ENCODE results near the gene LPAR2. TPM values are rescaled to one million over a fixed set of nuclear protein-coding genes. Genes with fewer than 3 reads are reported as not detected.
"Not testable (repeated sequence)": the region's sequence is repeated elsewhere in the genome, so short reads cannot be mapped to it uniquely, and the experiment has no call there.

The LPAR2 gene
- total RNA-seq, 2 donors from 2014 or later = 60.4 to 81.7 TPM

- Mint-ChIP-seq H3K4me1 (peaks cover 17% of the 10 kb centered on the region), H3K27ac (no peak overlapping the region), H3K36me3 (ENCODE audit: low read depth) (peaks cover 73% of the 10 kb centered on the region), H3K4me3 (no peak overlapping the region), H3K9me3 (peaks cover 51% of the 10 kb centered on the region), H3K27me3 (ENCODE audit: insufficient read depth) (no peaks in the 10 kb centered on the region)
- Histone ChIP-seq H3K9me3 (ENCODE audit: control insufficient read depth, low read length) (peaks cover 66% of the 10 kb centered on the region), H3K27ac (ENCODE audit: low read depth, low read length) (no peak overlapping the region), H3K9ac (ENCODE audit: extremely low read depth, low read length, poor library complexity, severe bottlenecking) (no peak overlapping the region), H3K4me1 (ENCODE audit: control insufficient read depth, insufficient read depth, low read length) (no peaks in the 10 kb centered on the region), H3K36me3 (ENCODE audit: control insufficient read depth, insufficient read depth, low read length) (peaks cover 58% of the 10 kb centered on the region), H3K4me3 (ENCODE audit: low read length) (peak overlapping the region; percentile 40), H3K27me3 (ENCODE audit: control insufficient read depth, insufficient read depth, low read length, poor library complexity, severe bottlenecking) (no peaks in the 10 kb centered on the region)
- TF ChIP-seq CTCF (conservative IDR thresholded peaks at IDR 0.05) = no peak
- WGBS, 2 experiments (ENCODE audit: insufficient coverage in 1 of 2, insufficient read length in 1 of 2) = 100% methylated on average over 2 to 3 of the region's 3 CpGs
- no peak for DNase-seq
Observed at GRCh38 chr19:19672816-19673215, 44.8 kb upstream of the LPAR2 start.

- peak overlapping the region; percentile 93 for H3K9ac ChIP-seq (ENCODE audit: extremely low read depth, low read length, poor library complexity, severe bottlenecking)
- peak overlapping the region; percentile 96 for H3K4me3 ChIP-seq (ENCODE audit: low read length)
- H3K27ac ChIP-seq (ENCODE audit: low read depth, low read length) = no peak overlapping the region
- Mint-ChIP-seq H3K27me3 (ENCODE audit: insufficient read depth) (no peaks in the 10 kb centered on the region), H3K4me1 (peaks cover 17% of the 10 kb centered on the region), H3K27ac (peak overlapping the region; percentile 95), H3K9me3 (peaks cover 28% of the 10 kb centered on the region), H3K4me3 (peak overlapping the region; percentile 85), H3K36me3 (ENCODE audit: low read depth) (peaks cover 46% of the 10 kb centered on the region)
- peak; percentile 84 for DNase-seq
- H3K27me3 ChIP-seq (ENCODE audit: control insufficient read depth, insufficient read depth, low read length, poor library complexity, severe bottlenecking) = no peaks in the 10 kb centered on the region
- H3K36me3 ChIP-seq (ENCODE audit: control insufficient read depth, insufficient read depth, low read length) = peaks cover 32% of the 10 kb centered on the region
- 45 to 56% methylated on average over 9 to 10 of the region's 10 CpGs for WGBS, 2 experiments (ENCODE audit: insufficient coverage in 1 of 2, insufficient read length in 1 of 2)
- H3K4me1 ChIP-seq (ENCODE audit: control insufficient read depth, insufficient read depth, low read length) = no peaks in the 10 kb centered on the region
- no peak for TF ChIP-seq CTCF (conservative IDR thresholded peaks at IDR 0.05)
- H3K9me3 ChIP-seq (ENCODE audit: control insufficient read depth, low read length) = peaks cover 41% of the 10 kb centered on the region
Observed at GRCh38 chr19:19670070-19670551, 42.1 kb upstream of the LPAR2 start.

DNA sequence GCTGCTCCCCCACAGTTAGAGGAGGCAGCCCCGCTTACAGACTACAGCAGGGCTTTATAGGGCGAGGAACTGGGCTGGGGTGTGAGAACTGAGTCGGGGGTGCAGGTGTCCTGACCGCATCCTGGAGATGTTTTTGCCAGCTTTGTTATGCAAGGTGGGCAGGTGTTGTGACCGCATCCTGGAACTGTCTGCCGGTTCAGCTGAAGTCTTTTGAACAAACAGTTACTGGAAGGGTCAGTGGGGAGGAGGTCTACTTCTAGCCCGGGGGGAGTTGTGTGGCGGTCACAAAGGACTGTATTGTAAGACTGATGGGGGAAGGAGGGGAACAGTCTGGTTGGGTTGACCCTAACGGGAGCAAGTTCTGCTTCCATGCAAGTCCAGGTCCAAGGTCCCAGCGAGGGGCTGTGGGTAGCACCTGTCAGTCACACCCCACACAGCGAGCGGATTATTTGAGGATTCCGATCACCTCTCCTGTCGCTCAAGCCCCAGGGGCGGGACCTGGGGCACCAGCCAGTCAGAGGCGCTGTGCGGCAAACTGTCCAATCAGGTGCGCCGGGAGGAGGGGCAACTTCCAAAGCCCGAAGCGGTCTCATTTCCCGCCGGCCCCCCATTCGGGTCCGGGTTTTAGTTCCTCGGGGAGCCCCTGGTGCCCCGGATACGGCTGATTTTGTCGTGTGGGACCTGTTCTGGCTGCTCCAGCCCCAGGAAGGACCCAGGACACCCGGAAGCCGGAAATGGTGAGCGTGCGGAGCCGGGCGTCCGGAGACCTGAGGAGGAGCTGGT is 40.4 kb upstream of the LPAR2 start, which contains the start of gene ZNF101:
TSS of gene ZNF101 (plus strand) at position 610 of the 783 bp plus-strand sequence. CDS start at position 735, 125 bp downstream.
- Histone ChIP-seq H3K27me3 (ENCODE audit: control insufficient read depth, insufficient read depth, low read length, poor library complexity, severe bottlenecking) (no peaks in the 10 kb centered on the region), H3K36me3 (ENCODE audit: control insufficient read depth, insufficient read depth, low read length) (peaks cover 18% of the 10 kb centered on the region), H3K9ac (ENCODE audit: extremely low read depth, low read length, poor library complexity, severe bottlenecking) (peak within 1 kb of the TSS; percentile 93), H3K9me3 (ENCODE audit: control insufficient read depth, low read length) (peaks cover 27% of the 10 kb centered on the region), H3K4me1 (ENCODE audit: control insufficient read depth, insufficient read depth, low read length) (no peaks in the 10 kb centered on the region), H3K4me3 (ENCODE audit: low read length) (peak within 1 kb of the TSS; percentile 96), H3K27ac (ENCODE audit: low read depth, low read length) (no peak within 1 kb of the TSS)
- TF ChIP-seq CTCF (conservative IDR thresholded peaks at IDR 0.05) = no peak
- WGBS, 2 experiments (ENCODE audit: insufficient coverage in 1 of 2, insufficient read length in 1 of 2) = 0 to 6% methylated on average over 8 to 36 of the region's 36 CpGs
- peaks cover 30% of the 10 kb centered on the region for H3K36me3 Mint-ChIP-seq (ENCODE audit: low read depth)
- DNase-seq = peak; percentile 98
- H3K4me3 Mint-ChIP-seq = peak within 1 kb of the TSS; percentile 85
- H3K4me1 Mint-ChIP-seq = peaks cover 17% of the 10 kb centered on the region
- peaks cover 23% of the 10 kb centered on the region for H3K9me3 Mint-ChIP-seq
- H3K27ac Mint-ChIP-seq = peak within 1 kb of the TSS; percentile 95
- H3K27me3 Mint-ChIP-seq (ENCODE audit: insufficient read depth) = no peaks in the 10 kb centered on the region

DNA sequence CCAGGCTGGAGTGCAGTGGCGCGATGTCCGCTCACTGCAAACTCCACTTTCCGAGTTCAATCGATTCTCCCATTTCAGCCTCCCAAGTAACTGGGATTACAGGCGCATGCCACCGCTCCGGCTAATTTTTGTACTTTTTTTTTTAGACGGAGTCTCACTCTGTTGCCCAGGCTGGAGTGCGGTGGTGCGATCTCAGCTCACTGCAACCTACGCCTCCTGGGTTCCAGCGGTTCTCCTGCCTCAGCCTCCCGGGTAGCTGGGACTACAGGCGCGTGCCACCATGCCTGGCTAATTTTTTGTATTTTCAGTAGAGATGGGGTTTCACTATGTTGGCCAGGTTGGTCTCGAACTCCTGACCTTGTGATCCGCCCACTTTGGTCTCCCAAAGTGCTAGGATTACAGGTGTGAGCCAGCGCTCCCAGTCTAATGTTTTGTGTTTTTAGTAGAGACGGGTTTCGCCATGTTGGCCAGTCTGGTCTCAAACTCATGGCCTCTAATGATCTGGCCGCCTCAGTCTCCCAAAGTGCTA is 37.5 kb upstream of the LPAR2 start:
- 94 to 97% methylated on average over 21 of the region's 22 CpGs for WGBS, 2 experiments (ENCODE audit: insufficient coverage in 1 of 2, insufficient read length in 1 of 2)
- not testable (repeated sequence) for H3K27ac Mint-ChIP-seq; DNase-seq; H3K4me3 Mint-ChIP-seq; H3K27ac ChIP-seq (ENCODE audit: low read depth, low read length); H3K4me3 ChIP-seq (ENCODE audit: low read length); H3K9me3 Mint-ChIP-seq; H3K4me1 ChIP-seq (ENCODE audit: control insufficient read depth, insufficient read depth, low read length); H3K27me3 Mint-ChIP-seq (ENCODE audit: insufficient read depth); H3K27me3 ChIP-seq (ENCODE audit: control insufficient read depth, insufficient read depth, low read length, poor library complexity, severe bottlenecking); H3K9me3 ChIP-seq (ENCODE audit: control insufficient read depth, low read length); H3K36me3 ChIP-seq (ENCODE audit: control insufficient read depth, insufficient read depth, low read length); H3K9ac ChIP-seq (ENCODE audit: extremely low read depth, low read length, poor library complexity, severe bottlenecking)
- peaks cover 16% of the 10 kb centered on the region for H3K36me3 Mint-ChIP-seq (ENCODE audit: low read depth)
- peaks cover 32% of the 10 kb centered on the region for H3K4me1 Mint-ChIP-seq
